Measurements from ENCODE around the gene TMEM132D.

The TMEM132D gene

GRCh38 chr12:129215556-129215955, 688.3 kb downstream of the TMEM132D start:
- Histone ChIP-seq H3K9ac (ENCODE audit: low read depth, low read length) (no peak overlapping the region), H3K4me1 (ENCODE audit: insufficient read depth, low read length) (no peaks in the 10 kb centered on the region), H3K27me3 (ENCODE audit: insufficient read depth, low read length) (no peaks in the 10 kb centered on the region), H3K4me3 (ENCODE audit: low read length) (no peak overlapping the region), H3K36me3 (ENCODE audit: insufficient read depth, low read depth, low read length) (no peaks in the 10 kb centered on the region), H3K9me3 (ENCODE audit: insufficient read depth, low read depth, low read length) (peaks cover 7% of the 10 kb centered on the region; the same call in 1 of the 2 replicates), H3K27ac (ENCODE audit: low read length) (no peak overlapping the region)

- no peaks in the 10 kb centered on the region for H3K4me1 ChIP-seq (ENCODE audit: insufficient read depth, low read length)
- peaks cover 7% of the 10 kb centered on the region; the same call in 1 of the 2 replicates for H3K9me3 ChIP-seq (ENCODE audit: insufficient read depth, low read depth, low read length)
- no peaks in the 10 kb centered on the region for H3K27me3 ChIP-seq (ENCODE audit: insufficient read depth, low read length)
- H3K9ac ChIP-seq (ENCODE audit: low read depth, low read length) = no peak overlapping the region
- H3K4me3 ChIP-seq (ENCODE audit: low read length) = no peak overlapping the region
- H3K27ac ChIP-seq (ENCODE audit: low read length) = no peak overlapping the region
- no peaks in the 10 kb centered on the region for H3K36me3 ChIP-seq (ENCODE audit: insufficient read depth, low read depth, low read length)
Observed at GRCh38 chr12:129213551-129213950, 690.3 kb downstream of the TMEM132D start.

- Histone ChIP-seq H3K4me1 (ENCODE audit: insufficient read depth, low read length) (no peaks in the 10 kb centered on the region), H3K9me3 (ENCODE audit: insufficient read depth, low read depth, low read length) (peaks cover 2% of the 10 kb centered on the region; the same call in 1 of the 2 replicates), H3K9ac (ENCODE audit: low read depth, low read length) (no peak overlapping the region), H3K4me3 (ENCODE audit: low read length) (no peak overlapping the region), H3K27ac (ENCODE audit: low read length) (no peak overlapping the region), H3K27me3 (ENCODE audit: insufficient read depth, low read length) (no peaks in the 10 kb centered on the region), H3K36me3 (ENCODE audit: insufficient read depth, low read depth, low read length) (no peaks in the 10 kb centered on the region)
Observed at GRCh38 chr12:129211862-129212630, 691.8 kb downstream of the TMEM132D start.

- Histone ChIP-seq H3K27me3 (ENCODE audit: insufficient read depth, low read length) (no peaks in the 10 kb centered on the region), H3K36me3 (ENCODE audit: insufficient read depth, low read depth, low read length) (no peaks in the 10 kb centered on the region), H3K4me1 (ENCODE audit: insufficient read depth, low read length) (no peaks in the 10 kb centered on the region; the same call in 1 of the 2 replicates), H3K9me3 (ENCODE audit: insufficient read depth, low read depth, low read length) (no peaks in the 10 kb centered on the region; the same call in 1 of the 2 replicates), H3K9ac (ENCODE audit: low read depth, low read length) (no peak overlapping the region), H3K4me3 (ENCODE audit: low read length) (no peak overlapping the region), H3K27ac (ENCODE audit: low read length) (no peak overlapping the region)
Observed at GRCh38 chr12:129208566-129208965, 695.3 kb downstream of the TMEM132D start.

GRCh38 chr12:129207084-129207483, 696.7 kb downstream of the TMEM132D start:
- H3K9me3 ChIP-seq (ENCODE audit: insufficient read depth, low read depth, low read length) = no peaks in the 10 kb centered on the region; the same call in 1 of the 2 replicates
- H3K36me3 ChIP-seq (ENCODE audit: insufficient read depth, low read depth, low read length) = no peaks in the 10 kb centered on the region
- no peak overlapping the region for H3K27ac ChIP-seq (ENCODE audit: low read length)
- no peaks in the 10 kb centered on the region for H3K27me3 ChIP-seq (ENCODE audit: insufficient read depth, low read length)
- H3K9ac ChIP-seq (ENCODE audit: low read depth, low read length) = no peak overlapping the region
- no peak overlapping the region for H3K4me3 ChIP-seq (ENCODE audit: low read length)
- H3K4me1 ChIP-seq (ENCODE audit: insufficient read depth, low read length) = no peaks in the 10 kb centered on the region; the same call in 1 of the 2 replicates

GRCh38 chr12:129203456-129203855, 700.4 kb downstream of the TMEM132D start:
- Histone ChIP-seq H3K36me3 (ENCODE audit: insufficient read depth, low read depth, low read length) (no peaks in the 10 kb centered on the region), H3K9ac (ENCODE audit: low read depth, low read length) (no peak overlapping the region), H3K27ac (ENCODE audit: low read length) (no peak overlapping the region), H3K4me3 (ENCODE audit: low read length) (no peak overlapping the region), H3K4me1 (ENCODE audit: insufficient read depth, low read length) (no peaks in the 10 kb centered on the region; the same call in 1 of the 2 replicates), H3K9me3 (ENCODE audit: insufficient read depth, low read depth, low read length) (no peaks in the 10 kb centered on the region; the same call in 1 of the 2 replicates), H3K27me3 (ENCODE audit: insufficient read depth, low read length) (no peaks in the 10 kb centered on the region)

- no peaks in the 10 kb centered on the region for H3K36me3 ChIP-seq (ENCODE audit: insufficient read depth, low read depth, low read length)
- no peak overlapping the region for H3K9ac ChIP-seq (ENCODE audit: low read depth, low read length)
- no peak overlapping the region for H3K27ac ChIP-seq (ENCODE audit: low read length)
- no peaks in the 10 kb centered on the region; the same call in 1 of the 2 replicates for H3K4me1 ChIP-seq (ENCODE audit: insufficient read depth, low read length)
- H3K27me3 ChIP-seq (ENCODE audit: insufficient read depth, low read length) = no peaks in the 10 kb centered on the region
- no peaks in the 10 kb centered on the region; the same call in 1 of the 2 replicates for H3K9me3 ChIP-seq (ENCODE audit: insufficient read depth, low read depth, low read length)
- H3K4me3 ChIP-seq (ENCODE audit: low read length) = no peak overlapping the region
Observed at GRCh38 chr12:129202109-129202814, 701.6 kb downstream of the TMEM132D start.

GRCh38 chr12:129201029-129201428, 702.8 kb downstream of the TMEM132D start:
- Histone ChIP-seq H3K27ac (ENCODE audit: low read length) (no peak overlapping the region), H3K4me1 (ENCODE audit: insufficient read depth, low read length) (no peaks in the 10 kb centered on the region; the same call in 1 of the 2 replicates), H3K36me3 (ENCODE audit: insufficient read depth, low read depth, low read length) (no peaks in the 10 kb centered on the region), H3K9me3 (ENCODE audit: insufficient read depth, low read depth, low read length) (no peaks in the 10 kb centered on the region; the same call in 1 of the 2 replicates), H3K4me3 (ENCODE audit: low read length) (no peak overlapping the region), H3K27me3 (ENCODE audit: insufficient read depth, low read length) (no peaks in the 10 kb centered on the region), H3K9ac (ENCODE audit: low read depth, low read length) (no peak overlapping the region)

GRCh38 chr12:129200576-129200975, 703.2 kb downstream of the TMEM132D start:
- H3K36me3 ChIP-seq (ENCODE audit: insufficient read depth, low read depth, low read length) = no peaks in the 10 kb centered on the region
- H3K4me3 ChIP-seq (ENCODE audit: low read length) = no peak overlapping the region
- no peak overlapping the region for H3K27ac ChIP-seq (ENCODE audit: low read length)
- H3K9me3 ChIP-seq (ENCODE audit: insufficient read depth, low read depth, low read length) = no peaks in the 10 kb centered on the region; the same call in 1 of the 2 replicates
- no peak overlapping the region for H3K9ac ChIP-seq (ENCODE audit: low read depth, low read length)
- H3K4me1 ChIP-seq (ENCODE audit: insufficient read depth, low read length) = no peaks in the 10 kb centered on the region; the same call in 1 of the 2 replicates
- H3K27me3 ChIP-seq (ENCODE audit: insufficient read depth, low read length) = no peaks in the 10 kb centered on the region

GRCh38 chr12:129196927-129197326, 706.9 kb downstream of the TMEM132D start:
- no peaks in the 10 kb centered on the region; the same call in 1 of the 2 replicates for H3K4me1 ChIP-seq (ENCODE audit: insufficient read depth, low read length)

GRCh38 chr12:129195081-129195480, 708.7 kb downstream of the TMEM132D start:
- H3K4me3 ChIP-seq (ENCODE audit: low read length) = no peak overlapping the region
- H3K36me3 ChIP-seq (ENCODE audit: insufficient read depth, low read depth, low read length) = no peaks in the 10 kb centered on the region
- H3K4me1 ChIP-seq (ENCODE audit: insufficient read depth, low read length) = no peaks in the 10 kb centered on the region
- no peaks in the 10 kb centered on the region for H3K27me3 ChIP-seq (ENCODE audit: insufficient read depth, low read length)
- H3K27ac ChIP-seq (ENCODE audit: low read length) = no peak overlapping the region
- no peak overlapping the region for H3K9ac ChIP-seq (ENCODE audit: low read depth, low read length)
- no peaks in the 10 kb centered on the region for H3K9me3 ChIP-seq (ENCODE audit: insufficient read depth, low read depth, low read length)

More at GRCh38 chr12:129196927-129197326, 706.9 kb downstream of the TMEM132D start:
- Histone ChIP-seq H3K36me3 (ENCODE audit: insufficient read depth, low read depth, low read length) (no peaks in the 10 kb centered on the region), H3K4me3 (ENCODE audit: low read length) (no peak overlapping the region), H3K9me3 (ENCODE audit: insufficient read depth, low read depth, low read length) (no peaks in the 10 kb centered on the region), H3K27me3 (ENCODE audit: insufficient read depth, low read length) (no peaks in the 10 kb centered on the region), H3K9ac (ENCODE audit: low read depth, low read length) (no peak overlapping the region), H3K27ac (ENCODE audit: low read length) (no peak overlapping the region)
